Measurements from ENCODE around the gene ATRX. TPM values are rescaled to one million over a fixed set of nuclear protein-coding genes. Genes with fewer than 3 reads are reported as not detected.

Gene ATRX
- total and polyA plus RNA-seq, 2 donors (not counting 1 experiment from before 2014, with no cell fraction given): 19.3 to 173 TPM

- H4K20me1 ChIP-seq (ENCODE audit: control insufficient read depth, insufficient read depth, low read length, poor library complexity, severe bottlenecking): peaks cover 11% of the 10 kb centered on the region
- peak overlapping the region in 1 of 2 donors; percentile 45 for H3K27ac ChIP-seq (ENCODE audit: low read length in 2 of 2)
- CTCF ChIA-PET: no interaction called here
- peaks cover 80% of the 10 kb centered on the region for H3K79me2 ChIP-seq (ENCODE audit: control insufficient read depth, insufficient read depth, low read length)
- no peak for DNase-seq
- H3K36me3 ChIP-seq (replicated peaks in 1 of 2; ENCODE audit: control extremely low read depth in 1 of 2, control insufficient read depth in 1 of 2, extremely low read depth in 1 of 2, insufficient read depth in 2 of 2, low read length in 1 of 2): no peaks in the 10 kb centered on the region
- POLR2A ChIA-PET: no interaction called here
- H3K4me3 ChIP-seq (ENCODE audit: control extremely low read depth in 1 of 5, extremely low read depth in 1 of 5, insufficient read depth in 1 of 5, low read depth in 2 of 5, low read length in 4 of 5): no peak overlapping the region
- Mint-ChIP-seq H3K27ac (peak overlapping the region; percentile 80), H3K27me3 (no peaks in the 10 kb centered on the region), H3K4me1 (peaks cover 56% of the 10 kb centered on the region), H3K9me3 (ENCODE audit: insufficient read depth) (no peaks in the 10 kb centered on the region), H3K4me3 (no peak overlapping the region)
- H3K9ac ChIP-seq (ENCODE audit: low read length): no peak overlapping the region
- H2AFZ ChIP-seq (ENCODE audit: insufficient read depth, low read depth, low read length, poor library complexity, severe bottlenecking): no peak overlapping the region
- H3K4me1 ChIP-seq (ENCODE audit: control insufficient read depth in 2 of 2, insufficient read depth in 2 of 2, low read length in 2 of 2): peaks cover 13 to 17% of the 10 kb centered on the region in 2 donors
- TF ChIP-seq EZH2 (IDR thresholded peaks at IDR 0.05; ENCODE audit: borderline replicate concordance, insufficient read depth, low read depth, low read length, poor library complexity, severe bottlenecking): no peak
- ATAC-seq (ENCODE audit: low read depth): no peak
- no peaks in the 10 kb centered on the region for H3K9me3 ChIP-seq (ENCODE audit: control extremely low read depth in 1 of 3, control insufficient read depth in 2 of 3, insufficient read depth in 1 of 3, low read length in 2 of 3)
- no peak overlapping the region for H3K4me2 ChIP-seq (replicated peaks; ENCODE audit: low read depth, low read length, poor library complexity, severe bottlenecking)
- H3K27me3 ChIP-seq (replicated peaks in 1 of 4; ENCODE audit: control extremely low read depth in 1 of 4, control insufficient read depth in 3 of 4, insufficient read depth in 4 of 4, low read length in 3 of 4): no peaks in the 10 kb centered on the region
- WGBS (ENCODE audit: insufficient coverage): 92% methylated on average over 2 of the region's 7 CpGs
- intact Hi-C loops (cut with micrococcal nuclease): no loop called here
These were observed 43.1 kb downstream of the ATRX start for GRCh38 chrX:77742788-77743476.

DNA sequence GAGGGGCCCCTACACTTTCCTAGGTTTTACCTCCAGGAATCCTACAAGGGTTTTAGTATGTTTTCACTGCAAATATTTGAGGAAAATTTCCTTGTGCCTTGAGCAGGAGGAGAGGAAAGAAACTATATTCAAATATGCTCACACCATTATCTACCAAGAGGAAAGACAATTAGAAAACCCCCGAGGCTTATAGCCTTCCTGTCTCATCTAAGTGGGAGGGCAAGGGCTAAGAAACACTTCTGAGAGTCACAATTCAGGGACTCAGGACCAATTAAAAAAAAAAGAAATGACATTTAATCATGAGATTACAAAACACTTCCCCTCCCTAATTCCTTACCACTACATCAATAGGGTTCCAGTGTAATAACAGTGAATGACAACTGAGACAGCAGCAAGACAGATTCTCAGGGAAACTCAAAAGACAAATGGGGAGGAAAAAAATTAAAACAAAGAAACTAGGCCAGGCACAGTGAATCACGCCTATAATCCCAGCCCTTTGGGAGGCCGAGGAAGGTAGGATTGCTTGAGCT is 45.6 kb downstream of the ATRX start:
- Mint-ChIP-seq H3K4me3 (peak overlapping the region; percentile 4), H3K27me3 (no peaks in the 10 kb centered on the region), H3K27ac (peak overlapping the region; percentile 6), H3K9me3 (ENCODE audit: insufficient read depth) (peaks cover 3% of the 10 kb centered on the region), H3K4me1 (peaks cover 48% of the 10 kb centered on the region)
- Histone ChIP-seq H3K4me3 (ENCODE audit: control extremely low read depth in 1 of 5, extremely low read depth in 1 of 5, insufficient read depth in 1 of 5, low read depth in 2 of 5, low read length in 4 of 5) (no peak overlapping the region), H3K9me3 (ENCODE audit: control extremely low read depth in 1 of 3, control insufficient read depth in 2 of 3, insufficient read depth in 1 of 3, low read length in 2 of 3) (no peaks in the 10 kb centered on the region), H4K20me1 (ENCODE audit: control insufficient read depth, insufficient read depth, low read length, poor library complexity, severe bottlenecking) (peaks cover 11% of the 10 kb centered on the region), H3K36me3 (replicated peaks in 1 of 2; ENCODE audit: control extremely low read depth in 1 of 2, control insufficient read depth in 1 of 2, extremely low read depth in 1 of 2, insufficient read depth in 2 of 2, low read length in 1 of 2) (no peaks in the 10 kb centered on the region), H3K79me2 (ENCODE audit: control insufficient read depth, insufficient read depth, low read length) (peaks cover 72% of the 10 kb centered on the region), H2AFZ (ENCODE audit: insufficient read depth, low read depth, low read length, poor library complexity, severe bottlenecking) (no peak overlapping the region), H3K9ac (ENCODE audit: low read length) (no peak overlapping the region), H3K4me2 (replicated peaks; ENCODE audit: low read depth, low read length, poor library complexity, severe bottlenecking) (no peak overlapping the region), H3K27me3 (replicated peaks in 1 of 4; ENCODE audit: control extremely low read depth in 1 of 4, control insufficient read depth in 3 of 4, insufficient read depth in 4 of 4, low read length in 3 of 4) (no peaks in the 10 kb centered on the region), H3K27ac (ENCODE audit: low read length in 2 of 2) (peak overlapping the region in 1 of 2 donors; percentile 64), H3K4me1 (ENCODE audit: control insufficient read depth in 2 of 2, insufficient read depth in 2 of 2, low read length in 2 of 2) (peaks cover 13 to 17% of the 10 kb centered on the region in 2 donors)
- DNase-seq: no peak
- ChIA-PET CTCF (no interaction called here), POLR2A (no interaction called here)
- intact Hi-C loops (cut with micrococcal nuclease): no loop called here
- no CpG with 5 or more reads among the region's 3 CpGs for WGBS (ENCODE audit: insufficient coverage)
- TF ChIP-seq CTCF (IDR thresholded peaks at IDR 0.05) (no peak), EZH2 (IDR thresholded peaks at IDR 0.05; ENCODE audit: borderline replicate concordance, insufficient read depth, low read depth, low read length, poor library complexity, severe bottlenecking) (no peak)
- ATAC-seq (ENCODE audit: low read depth): no peak

All from B cell (primary cell).